Ascending aorta (tissue), 2 donors: ENCODE results near the gene DGKQ. TPM values are rescaled to one million over a fixed set of nuclear protein-coding genes. Genes with fewer than 3 reads are reported as not detected.

Source experiments
- DNase-seq, 2 donors: peaks; one replicate each; pipeline ENCODE4 v3.0.0-alpha.2; 2019; ENCODE audit warnings: low spot score in 2 of 2
- H3K27ac ChIP-seq, 2 donors: fragments of 200-600 bp; sonication (generic); one replicate each; pipeline ENCODE4 v1.5.1; 2016 to 2017; ENCODE audit warnings: mild to moderate bottlenecking in 1 of 2
- H3K27me3 ChIP-seq: fragments of 200-600 bp; sonication (generic); one replicate; pipeline ENCODE4 v1.5.1; 2017
- H3K36me3 ChIP-seq, 2 donors: fragments of 200-600 bp; sonication (generic); one replicate each; pipeline ENCODE4 v1.5.1; 2016
- H3K4me1 ChIP-seq, 2 donors: fragments of 200-600 bp; sonication (generic); one replicate each; pipeline ENCODE4 v1.5.1; 2016 to 2017; ENCODE audit warnings: mild to moderate bottlenecking in 1 of 2
- H3K4me3 ChIP-seq, 2 donors: fragments of 200-600 bp; sonication (generic); one replicate each; pipeline ENCODE4 v1.5.1; 2016 to 2017; ENCODE audit warnings: mild to moderate bottlenecking in 1 of 2
- H3K9me3 ChIP-seq, 2 donors: fragments of 200-600 bp; sonication (generic); one replicate each; pipeline ENCODE4 v1.5.1; 2016
- CTCF ChIP-seq, 3 experiments: fragments of 200-600 bp in 2 of 3; fragments of 450-650 bp in 1 of 3; sonication (generic) in 2 of 3; IDR thresholded peaks; one replicate each; pipeline ENCODE4 v1.5.1; 2016 to 2019; ENCODE audit warnings: antibody characterized with exemption in 3 of 3, mild to moderate bottlenecking in 1 of 3, moderate library complexity in 1 of 3
- intact Hi-C: fragments of 100-400 bp; cut with DNase I; formaldehyde crosslinking; loops from one replicate; pipeline ENCODE4 v1.15.1; 2023
- total RNA-seq: library from RNA; depleted of rRNA; stranded (reverse); fragments of >200 nt; gene quantifications from one replicate; pipeline ENCODE4 v1.1.0, GENCODE V29; 2016

Gene DGKQ
- total RNA-seq, 1 donor from 2014 or later = 20.1 TPM

- no peak overlapping the region for H3K4me3 ChIP-seq
- peaks cover 0 to 8% of the 10 kb centered on the region in 2 donors for H3K36me3 ChIP-seq
- no peak for DNase-seq
- no peaks in the 10 kb centered on the region for H3K27me3 ChIP-seq
- intact Hi-C loops = no loop called here
- no peak overlapping the region for H3K27ac ChIP-seq
- H3K4me1 ChIP-seq = peaks cover 9 to 16% of the 10 kb centered on the region in 2 donors
- no peaks in the 10 kb centered on the region for H3K9me3 ChIP-seq
- TF ChIP-seq CTCF (IDR thresholded peaks at IDR 0.05) = no peak
Measured at GRCh38 chr4:970854-971520, 2.4 kb downstream of the DGKQ start.

- H3K4me1 ChIP-seq = peaks cover 9 to 16% of the 10 kb centered on the region in 2 donors
- H3K4me3 ChIP-seq = no peak overlapping the region
- intact Hi-C loops = no loop called here
- no peak overlapping the region for H3K27ac ChIP-seq
- no peak for TF ChIP-seq CTCF (IDR thresholded peaks at IDR 0.05)
- DNase-seq = no peak
- H3K27me3 ChIP-seq = no peaks in the 10 kb centered on the region
- H3K9me3 ChIP-seq = no peaks in the 10 kb centered on the region
- H3K36me3 ChIP-seq = peaks cover 2 to 16% of the 10 kb centered on the region in 2 donors
Measured at GRCh38 chr4:970046-970745, 3.2 kb downstream of the DGKQ start.

DNA sequence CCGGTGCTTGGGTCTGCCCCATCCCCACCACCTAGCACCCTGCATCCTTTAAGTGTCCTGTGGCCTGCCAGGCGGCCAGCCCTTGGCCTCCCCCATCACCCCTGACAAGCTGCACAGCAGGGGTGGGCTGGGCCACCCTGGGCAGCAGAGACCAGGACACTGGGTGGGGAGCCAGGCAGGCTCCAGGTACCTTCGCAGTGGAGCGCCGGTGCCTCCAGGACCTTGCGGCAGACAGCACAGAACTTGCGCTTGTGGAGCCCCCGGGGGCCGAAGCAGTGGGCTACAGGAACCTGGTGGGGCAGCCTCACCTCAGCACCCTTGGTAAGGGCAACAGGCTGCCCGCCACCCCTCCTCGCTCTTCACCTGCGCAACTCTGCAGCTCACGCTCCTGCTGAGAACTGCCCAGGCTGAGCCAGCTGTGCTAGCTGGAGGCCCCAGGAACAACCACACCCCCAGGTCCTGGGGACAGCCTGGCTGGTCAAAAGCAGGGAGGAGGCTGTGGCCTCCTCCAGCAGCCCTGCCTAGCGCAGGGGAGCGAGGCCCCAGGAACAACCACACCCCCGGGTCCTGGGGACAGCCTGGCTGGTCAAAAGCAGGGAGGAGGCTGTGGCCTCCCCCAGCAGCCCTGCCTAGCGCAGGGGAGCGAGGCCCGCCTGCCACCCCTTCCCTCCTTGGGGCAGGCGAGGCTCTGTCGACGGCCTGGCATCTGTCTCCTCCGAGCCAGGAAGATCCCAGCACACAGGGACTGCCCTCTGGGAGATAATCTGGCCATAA, 4.6 kb downstream of the DGKQ start:
- DNase-seq = no peak
- H3K27me3 ChIP-seq = no peaks in the 10 kb centered on the region
- H3K27ac ChIP-seq = no peak overlapping the region
- peaks cover 9 to 16% of the 10 kb centered on the region in 2 donors for H3K4me1 ChIP-seq
- intact Hi-C loops = no loop called here
- H3K36me3 ChIP-seq = peaks cover 5 to 26% of the 10 kb centered on the region in 2 donors
- no peak overlapping the region for H3K4me3 ChIP-seq
- no peak for TF ChIP-seq CTCF (IDR thresholded peaks at IDR 0.05)
- no peaks in the 10 kb centered on the region for H3K9me3 ChIP-seq

- Histone ChIP-seq H3K36me3 (peaks cover 8 to 28% of the 10 kb centered on the region in 2 donors), H3K27ac (no peak overlapping the region), H3K27me3 (no peaks in the 10 kb centered on the region), H3K9me3 (no peaks in the 10 kb centered on the region), H3K4me1 (peaks cover 9 to 16% of the 10 kb centered on the region in 2 donors), H3K4me3 (no peak overlapping the region)
- peak in 1 of 2 donors; percentile 61 for DNase-seq
- intact Hi-C loops = no loop called here
- TF ChIP-seq CTCF (IDR thresholded peaks at IDR 0.05) = no peak
Measured at GRCh38 chr4:968221-968620, 5.1 kb downstream of the DGKQ start.

- no peaks in the 10 kb centered on the region for H3K9me3 ChIP-seq
- no peaks in the 10 kb centered on the region for H3K27me3 ChIP-seq
- no peak overlapping the region for H3K4me3 ChIP-seq
- TF ChIP-seq CTCF (IDR thresholded peaks at IDR 0.05) = no peak
- H3K36me3 ChIP-seq = peaks cover 14 to 35% of the 10 kb centered on the region in 2 donors
- H3K27ac ChIP-seq = no peak overlapping the region
- DNase-seq = peak in 1 of 2 donors; percentile 62
- intact Hi-C loops = no loop called here
- H3K4me1 ChIP-seq = peaks cover 8 to 10% of the 10 kb centered on the region in 2 donors
Measured at GRCh38 chr4:967113-968104, 6.0 kb downstream of the DGKQ start.
